ENCODE data around the gene PAM.

The PAM gene

DNA sequence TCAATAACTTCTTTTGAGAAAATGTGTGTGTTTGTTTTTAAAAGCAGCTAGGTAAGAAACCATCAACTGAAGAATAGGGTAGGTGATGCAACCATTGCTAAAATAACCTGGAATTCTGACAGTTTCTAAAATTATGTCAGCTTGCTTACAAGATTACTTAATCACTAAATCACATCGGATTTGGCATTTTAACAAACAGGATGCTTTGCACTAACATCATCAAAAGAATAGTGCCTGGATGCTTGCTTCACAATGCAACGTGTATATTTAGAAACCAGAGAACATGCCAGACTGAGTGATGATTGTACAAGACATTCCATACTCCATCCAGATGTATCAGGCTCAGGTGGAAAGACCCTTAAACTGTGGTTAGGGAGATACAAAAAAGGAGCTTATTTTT lies 43.9 kb downstream of the PAM start:
- Histone ChIP-seq H3K36me3 (ENCODE audit: control insufficient read depth in 1 of 2, insufficient read depth in 2 of 2, low read depth in 1 of 2, low read length in 2 of 2) (peaks cover 0 to 3% of the 10 kb centered on the region in 2 experiments), H3K4ac (ENCODE audit: low read depth in 1 of 2, low read length in 2 of 2) (no peak overlapping the region)
- WGBS = 56% methylated on average over 2 of the region's 2 CpGs

DNA sequence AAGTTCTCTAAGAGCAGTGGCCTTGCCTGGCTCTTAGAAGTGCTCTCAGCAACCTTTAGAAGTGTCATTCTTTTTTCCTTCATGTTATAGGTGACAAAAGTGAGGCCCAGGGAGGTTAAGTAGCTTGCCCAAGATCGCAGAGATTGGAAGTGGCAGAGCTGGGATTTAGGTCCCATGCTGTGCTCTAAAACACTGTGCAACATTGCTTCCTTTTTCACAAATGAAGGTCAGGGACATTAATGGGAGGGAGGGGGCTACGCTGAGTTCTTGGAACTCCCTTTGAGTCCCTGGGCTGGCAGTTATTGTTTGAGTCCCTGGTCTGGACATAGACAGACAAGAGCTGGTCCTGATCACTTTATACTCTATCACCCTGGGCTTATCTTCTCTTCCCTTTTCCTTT lies 45.3 kb downstream of the PAM start:
- H2BK15ac ChIP-seq (ENCODE audit: low read depth, poor library complexity, severe bottlenecking) = no peak overlapping the region
- H3K4me3 ChIP-seq (ENCODE audit: insufficient read depth in 1 of 2, low read depth in 1 of 2, low read length in 2 of 2) = no peak overlapping the region
- no peaks in the 10 kb centered on the region for H3K36me3 ChIP-seq (ENCODE audit: control insufficient read depth in 1 of 2, insufficient read depth in 2 of 2, low read depth in 1 of 2, low read length in 2 of 2)
- no peak overlapping the region for H2BK5ac ChIP-seq (ENCODE audit: low read depth, low read length, poor library complexity, severe bottlenecking)
- no peaks in the 10 kb centered on the region for H3K27me3 ChIP-seq (ENCODE audit: control insufficient read depth in 1 of 2, insufficient read depth in 1 of 2, low read length in 2 of 2)
- DNase-seq = no peak
- no peak overlapping the region for H3K18ac ChIP-seq (ENCODE audit: low read depth in 1 of 2, low read length in 2 of 2)
- H3K9ac ChIP-seq (ENCODE audit: low read length) = no peak overlapping the region
- H3K4me1 ChIP-seq (ENCODE audit: control insufficient read depth, insufficient read depth, low read depth, low read length) = no peaks in the 10 kb centered on the region
- 81% methylated on average over 2 of the region's 2 CpGs for WGBS
- no peak overlapping the region for H4K8ac ChIP-seq (ENCODE audit: low read length)
- H3K4ac ChIP-seq (ENCODE audit: low read depth in 1 of 2, low read length in 2 of 2) = no peak overlapping the region
- peaks cover 21% of the 10 kb centered on the region for H3K79me1 ChIP-seq (replicated peaks; ENCODE audit: low read length, poor library complexity, severe bottlenecking)
- no peak overlapping the region for H2BK12ac ChIP-seq (ENCODE audit: low read length in 2 of 2)
- H3K14ac ChIP-seq (ENCODE audit: low read length in 2 of 2) = no peak overlapping the region
- H3K4me2 ChIP-seq (ENCODE audit: low read length, poor library complexity, severe bottlenecking) = no peak overlapping the region
- no peaks in the 10 kb centered on the region for H3K9me3 ChIP-seq (ENCODE audit: control insufficient read depth, low read length)
- H2AFZ ChIP-seq (ENCODE audit: low read depth, low read length) = no peak overlapping the region
- no peak overlapping the region for H4K91ac ChIP-seq (ENCODE audit: low read length)
- no peak overlapping the region for H2AK5ac ChIP-seq (ENCODE audit: low read length, severe bottlenecking)
- H2BK120ac ChIP-seq (ENCODE audit: low read depth, low read length) = no peak overlapping the region
- no peak overlapping the region for H3K27ac ChIP-seq (ENCODE audit: low read length, poor library complexity, severe bottlenecking)
- H3K23ac ChIP-seq (ENCODE audit: low read length in 2 of 2) = no peak overlapping the region

More for the DNA sequence above, 43.9 kb downstream of the PAM start:
- no peaks in the 10 kb centered on the region for H3K27me3 ChIP-seq (ENCODE audit: control insufficient read depth in 1 of 2, insufficient read depth in 1 of 2, low read length in 2 of 2)
- peaks cover 4% of the 10 kb centered on the region for H3K4me1 ChIP-seq (ENCODE audit: control insufficient read depth, insufficient read depth, low read depth, low read length)
- no peak for DNase-seq
- H3K9ac ChIP-seq (ENCODE audit: low read length) = no peak overlapping the region
- H3K79me1 ChIP-seq (replicated peaks; ENCODE audit: low read length, poor library complexity, severe bottlenecking) = peaks cover 18% of the 10 kb centered on the region
- H3K9me3 ChIP-seq (ENCODE audit: control insufficient read depth, low read length) = no peaks in the 10 kb centered on the region
- H2BK12ac ChIP-seq (ENCODE audit: low read length in 2 of 2) = no peak overlapping the region
- no peak overlapping the region for H2BK5ac ChIP-seq (ENCODE audit: low read depth, low read length, poor library complexity, severe bottlenecking)
- no peak overlapping the region for H3K4me3 ChIP-seq (ENCODE audit: insufficient read depth in 1 of 2, low read depth in 1 of 2, low read length in 2 of 2)
- no peak overlapping the region for H3K23ac ChIP-seq (ENCODE audit: low read length in 2 of 2)
- no peak overlapping the region for H3K27ac ChIP-seq (ENCODE audit: low read length, poor library complexity, severe bottlenecking)
- H3K4me2 ChIP-seq (ENCODE audit: low read length, poor library complexity, severe bottlenecking) = no peak overlapping the region
- no peak overlapping the region for H4K91ac ChIP-seq (ENCODE audit: low read length)
- H4K8ac ChIP-seq (ENCODE audit: low read length) = no peak overlapping the region
- H2BK15ac ChIP-seq (ENCODE audit: low read depth, poor library complexity, severe bottlenecking) = no peak overlapping the region
- H3K14ac ChIP-seq (ENCODE audit: low read length in 2 of 2) = no peak overlapping the region
- H2BK120ac ChIP-seq (ENCODE audit: low read depth, low read length) = no peak overlapping the region
- no peak overlapping the region for H3K18ac ChIP-seq (ENCODE audit: low read depth in 1 of 2, low read length in 2 of 2)
- no peak overlapping the region for H2AK5ac ChIP-seq (ENCODE audit: low read length, severe bottlenecking)
- no peak overlapping the region for H2AFZ ChIP-seq (ENCODE audit: low read depth, low read length)

DNA sequence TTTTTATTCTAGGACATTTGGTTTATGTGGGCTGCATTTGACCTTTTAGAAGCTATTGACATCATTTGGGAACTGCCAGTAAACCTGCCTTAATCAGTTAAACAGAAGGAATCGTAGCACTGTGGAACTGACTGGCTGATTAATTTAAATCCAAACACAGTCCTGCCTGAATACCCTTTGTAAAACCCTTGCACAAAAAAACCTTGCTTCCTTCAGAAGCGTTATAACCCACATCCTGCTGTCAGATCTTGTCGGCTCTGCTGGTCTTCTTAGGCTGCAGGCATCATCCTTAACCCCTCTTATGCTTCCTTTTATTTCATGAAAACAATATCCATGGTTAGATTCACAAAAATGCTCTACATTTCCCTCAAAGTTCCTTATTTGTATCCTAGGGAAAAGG lies 46.3 kb downstream of the PAM start:
- Histone ChIP-seq H3K27me3 (ENCODE audit: control insufficient read depth in 1 of 2, insufficient read depth in 1 of 2, low read length in 2 of 2) (no peaks in the 10 kb centered on the region), H4K91ac (ENCODE audit: low read length) (no peak overlapping the region), H4K8ac (ENCODE audit: low read length) (no peak overlapping the region), H2BK5ac (ENCODE audit: low read depth, low read length, poor library complexity, severe bottlenecking) (no peak overlapping the region), H3K4me1 (ENCODE audit: control insufficient read depth, insufficient read depth, low read depth, low read length) (no peaks in the 10 kb centered on the region), H2AFZ (ENCODE audit: low read depth, low read length) (no peak overlapping the region), H2BK15ac (ENCODE audit: low read depth, poor library complexity, severe bottlenecking) (no peak overlapping the region), H3K79me1 (replicated peaks; ENCODE audit: low read length, poor library complexity, severe bottlenecking) (peaks cover 17% of the 10 kb centered on the region), H3K4ac (ENCODE audit: low read depth in 1 of 2, low read length in 2 of 2) (no peak overlapping the region), H2BK12ac (ENCODE audit: low read length in 2 of 2) (no peak overlapping the region), H3K9me3 (ENCODE audit: control insufficient read depth, low read length) (no peaks in the 10 kb centered on the region), H3K14ac (ENCODE audit: low read length in 2 of 2) (no peak overlapping the region), H3K4me3 (ENCODE audit: insufficient read depth in 1 of 2, low read depth in 1 of 2, low read length in 2 of 2) (no peak overlapping the region), H3K9ac (ENCODE audit: low read length) (no peak overlapping the region), H3K4me2 (ENCODE audit: low read length, poor library complexity, severe bottlenecking) (no peak overlapping the region), H2AK5ac (ENCODE audit: low read length, severe bottlenecking) (no peak overlapping the region), H3K36me3 (ENCODE audit: control insufficient read depth in 1 of 2, insufficient read depth in 2 of 2, low read depth in 1 of 2, low read length in 2 of 2) (no peaks in the 10 kb centered on the region), H2BK120ac (ENCODE audit: low read depth, low read length) (no peak overlapping the region), H3K27ac (ENCODE audit: low read length, poor library complexity, severe bottlenecking) (no peak overlapping the region), H3K18ac (ENCODE audit: low read depth in 1 of 2, low read length in 2 of 2) (no peak overlapping the region), H3K23ac (ENCODE audit: low read length in 2 of 2) (no peak overlapping the region)
- 28% methylated on average over 3 of the region's 3 CpGs for WGBS
- no peak for DNase-seq

DNA sequence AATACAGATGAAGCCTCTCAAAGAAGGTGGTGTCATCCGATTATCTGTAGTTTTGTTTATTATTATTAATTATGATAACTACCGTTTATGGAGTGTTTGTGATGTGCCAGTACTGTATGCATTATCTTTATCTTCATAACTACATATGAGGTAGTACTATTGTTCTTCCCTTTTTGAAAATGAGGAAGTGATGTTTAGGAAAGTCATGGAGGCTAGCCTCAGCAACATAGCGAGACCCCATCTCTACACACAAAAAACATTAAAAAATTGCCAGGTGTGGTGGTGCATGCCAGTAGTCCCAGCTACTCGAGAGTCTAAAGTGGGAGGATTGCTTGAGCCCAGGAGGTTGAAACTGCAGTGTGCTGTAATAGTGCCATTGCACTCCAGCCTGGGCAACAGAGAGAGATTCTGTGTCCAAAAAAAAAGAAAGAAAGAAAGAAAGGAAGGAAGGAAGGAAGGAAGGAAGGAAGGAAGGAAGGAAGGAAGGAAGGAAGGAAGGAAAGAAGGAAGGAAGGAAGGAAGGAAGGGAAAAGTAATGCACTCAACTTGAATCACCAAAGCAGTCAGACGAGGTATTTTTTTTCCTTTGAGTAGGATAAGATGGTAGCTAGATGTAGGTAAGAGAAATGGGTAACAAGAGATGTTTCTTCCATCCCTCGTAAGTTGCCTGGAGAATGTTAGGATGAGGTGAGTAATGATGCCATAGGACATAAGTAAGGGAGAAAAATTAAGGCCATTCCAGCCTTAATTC lies 47.8 kb downstream of the PAM start:
- WGBS = 97% methylated on average over 3 of the region's 6 CpGs
- Histone ChIP-seq H3K27ac (ENCODE audit: low read length, poor library complexity, severe bottlenecking) (no peak overlapping the region), H2BK120ac (ENCODE audit: low read depth, low read length) (no peak overlapping the region), H4K91ac (ENCODE audit: low read length) (no peak overlapping the region), H3K4ac (ENCODE audit: low read depth in 1 of 2, low read length in 2 of 2) (no peak overlapping the region), H3K18ac (ENCODE audit: low read depth in 1 of 2, low read length in 2 of 2) (no peak overlapping the region), H3K4me1 (ENCODE audit: control insufficient read depth, insufficient read depth, low read depth, low read length) (no peaks in the 10 kb centered on the region), H2BK12ac (ENCODE audit: low read length in 2 of 2) (no peak overlapping the region), H2BK5ac (ENCODE audit: low read depth, low read length, poor library complexity, severe bottlenecking) (no peak overlapping the region), H3K23ac (ENCODE audit: low read length in 2 of 2) (no peak overlapping the region), H3K27me3 (ENCODE audit: control insufficient read depth in 1 of 2, insufficient read depth in 1 of 2, low read length in 2 of 2) (no peaks in the 10 kb centered on the region), H3K9me3 (ENCODE audit: control insufficient read depth, low read length) (no peaks in the 10 kb centered on the region), H3K9ac (ENCODE audit: low read length) (no peak overlapping the region), H2AFZ (ENCODE audit: low read depth, low read length) (no peak overlapping the region), H3K4me3 (ENCODE audit: insufficient read depth in 1 of 2, low read depth in 1 of 2, low read length in 2 of 2) (no peak overlapping the region), H2AK5ac (ENCODE audit: low read length, severe bottlenecking) (no peak overlapping the region), H3K4me2 (ENCODE audit: low read length, poor library complexity, severe bottlenecking) (no peak overlapping the region), H4K8ac (ENCODE audit: low read length) (no peak overlapping the region), H3K36me3 (ENCODE audit: control insufficient read depth in 1 of 2, insufficient read depth in 2 of 2, low read depth in 1 of 2, low read length in 2 of 2) (no peaks in the 10 kb centered on the region), H2BK15ac (ENCODE audit: low read depth, poor library complexity, severe bottlenecking) (no peak overlapping the region), H3K79me1 (replicated peaks; ENCODE audit: low read length, poor library complexity, severe bottlenecking) (peaks cover 16% of the 10 kb centered on the region), H3K14ac (ENCODE audit: low read length in 2 of 2) (no peak overlapping the region)
- no peak for DNase-seq
